Raji (cell line): ENCODE data around the gene B4GALNT3.

Source experiments
- POLR2A ChIP-seq: IDR thresholded peaks from 2 replicates; pipeline ENCODE4 v1.6.1; 2011; ENCODE audit warnings: low read depth, low read length, control low read depth; ENCODE audit not compliant: insufficient read depth

Gene B4GALNT3

DNA sequence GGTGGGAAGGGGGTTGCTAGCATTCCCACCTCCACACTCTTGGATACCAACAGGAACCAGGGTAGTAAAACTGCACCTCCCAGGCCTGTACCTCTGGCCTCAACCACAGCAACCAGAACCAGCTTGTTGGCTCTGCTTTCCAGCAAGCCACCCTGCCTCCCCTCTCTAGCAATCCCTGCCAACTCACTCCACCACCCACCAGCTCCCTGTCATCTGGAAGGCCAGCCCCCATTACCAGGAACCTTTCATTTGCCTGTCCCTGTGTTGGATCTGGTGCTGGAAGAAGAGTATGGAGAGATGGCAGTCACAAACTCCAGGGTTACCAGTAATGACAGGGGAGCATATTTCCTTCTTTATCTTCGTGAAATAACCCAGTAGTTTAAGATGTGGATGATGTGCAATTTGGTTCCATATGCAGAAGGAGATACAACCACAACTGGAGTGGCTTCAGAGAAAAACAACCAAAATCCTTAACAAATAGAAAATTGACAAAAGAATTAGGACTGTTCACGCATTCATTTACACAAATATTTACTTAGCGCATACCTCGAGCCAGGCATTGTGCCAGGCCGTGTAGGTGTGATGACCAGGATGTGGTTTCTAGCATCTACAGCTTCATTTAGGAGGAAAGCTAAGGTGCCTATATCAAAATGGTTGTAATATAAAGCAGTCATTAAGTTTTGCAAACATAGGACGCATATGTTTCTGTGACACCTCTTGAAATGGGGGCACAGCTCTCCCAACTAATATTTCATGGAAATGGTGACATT is 3.4 kb downstream of the B4GALNT3 start:
- no peak for TF ChIP-seq POLR2A

DNA sequence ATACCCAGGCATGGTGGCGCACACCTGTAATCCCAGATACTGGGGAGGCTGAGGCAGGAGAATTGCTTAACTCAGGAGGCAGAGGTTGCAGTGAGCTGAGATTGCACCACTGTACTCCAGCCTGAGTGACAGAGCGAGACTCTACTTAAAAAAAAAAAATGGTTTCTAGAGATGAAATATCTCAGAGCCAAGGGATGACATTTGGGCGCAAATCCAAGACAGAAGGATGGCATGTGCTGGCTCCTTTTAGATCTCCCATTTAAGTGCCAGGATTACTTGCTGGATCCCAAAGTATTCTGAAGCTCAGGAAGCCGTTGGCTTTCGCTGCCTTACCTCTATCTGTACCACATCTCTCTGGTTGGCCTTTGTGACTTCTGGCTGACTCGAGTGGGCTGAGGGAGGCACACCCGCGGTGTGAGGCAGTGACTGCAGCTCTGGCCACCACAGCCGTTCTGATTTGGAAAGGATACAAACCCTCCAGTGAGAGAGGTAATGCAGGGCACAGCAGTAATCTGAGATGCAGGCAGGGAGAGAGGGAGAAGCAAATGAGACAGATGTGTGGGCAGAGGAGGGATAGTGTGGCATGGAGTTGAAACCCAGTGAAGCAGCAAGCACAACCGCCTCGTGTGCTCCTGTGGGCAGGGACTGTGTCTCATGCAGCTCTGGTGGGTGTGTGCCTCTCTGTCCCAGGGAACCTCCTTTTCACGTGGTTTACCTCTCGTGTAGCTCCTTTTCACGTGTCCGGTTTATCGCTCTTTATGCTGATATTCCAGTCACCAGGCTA is 4.9 kb downstream of the B4GALNT3 start:
- TF ChIP-seq POLR2A, result no peak

DNA sequence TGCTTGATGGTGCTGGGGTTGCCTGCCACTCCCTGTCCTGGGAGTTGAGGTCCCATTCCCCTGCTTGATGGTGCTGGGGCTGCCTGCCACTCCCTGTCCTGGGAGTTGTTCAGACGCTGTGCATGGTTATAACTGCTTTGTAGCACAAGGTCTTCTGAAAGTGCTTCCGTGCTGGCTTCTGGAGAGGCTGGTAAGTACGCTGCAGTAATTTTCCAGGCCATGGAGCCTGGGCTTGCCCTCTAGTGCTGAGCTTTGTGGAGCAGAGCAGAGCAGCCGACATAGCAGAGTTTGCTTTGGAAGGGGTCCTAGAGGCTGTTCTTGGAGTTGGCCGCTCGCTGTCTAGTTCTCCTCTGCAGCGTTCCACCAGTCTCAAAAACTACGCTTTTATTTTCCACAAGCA is 6.3 kb downstream of the B4GALNT3 start:
- TF ChIP-seq POLR2A, result no peak

DNA sequence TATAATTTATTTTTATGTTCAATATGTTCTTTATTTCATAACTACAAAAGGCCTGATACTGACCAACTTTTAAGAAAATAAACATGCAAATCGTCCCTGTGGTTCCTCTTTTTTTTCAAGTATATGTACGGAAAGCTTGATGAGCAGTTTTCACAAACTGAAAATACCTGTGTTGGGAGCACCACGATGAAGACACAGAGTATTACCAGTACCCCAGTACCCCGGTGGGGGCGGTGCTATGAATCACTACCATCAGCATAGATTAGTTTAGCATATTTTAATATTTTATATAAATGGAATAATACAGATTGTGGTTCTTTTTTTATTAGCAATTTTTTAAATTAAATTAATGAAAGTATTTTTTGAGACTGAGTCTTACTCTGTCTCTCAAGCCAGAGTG is 7.0 kb downstream of the B4GALNT3 start:
- TF ChIP-seq POLR2A, result no peak

DNA sequence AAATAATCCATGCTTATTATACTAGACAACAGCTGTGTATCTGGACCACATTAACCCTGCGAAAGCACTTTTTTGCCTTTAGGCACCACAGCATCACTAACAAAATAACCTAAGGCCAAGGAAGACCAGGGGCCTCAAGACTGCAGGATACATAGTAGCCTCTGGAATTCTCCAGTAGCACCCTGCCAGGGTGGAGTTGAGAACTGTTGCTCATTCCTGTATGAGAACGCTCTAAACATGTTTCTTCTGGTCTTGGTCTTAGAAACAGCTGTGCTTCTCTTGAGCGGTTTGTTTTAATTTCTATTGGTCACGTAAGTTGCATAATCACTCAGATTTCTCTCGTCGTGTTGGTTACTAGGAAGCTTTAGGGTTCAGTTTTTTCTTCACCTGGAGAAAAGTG is 7.9 kb downstream of the B4GALNT3 start:
- TF ChIP-seq POLR2A, result no peak

DNA sequence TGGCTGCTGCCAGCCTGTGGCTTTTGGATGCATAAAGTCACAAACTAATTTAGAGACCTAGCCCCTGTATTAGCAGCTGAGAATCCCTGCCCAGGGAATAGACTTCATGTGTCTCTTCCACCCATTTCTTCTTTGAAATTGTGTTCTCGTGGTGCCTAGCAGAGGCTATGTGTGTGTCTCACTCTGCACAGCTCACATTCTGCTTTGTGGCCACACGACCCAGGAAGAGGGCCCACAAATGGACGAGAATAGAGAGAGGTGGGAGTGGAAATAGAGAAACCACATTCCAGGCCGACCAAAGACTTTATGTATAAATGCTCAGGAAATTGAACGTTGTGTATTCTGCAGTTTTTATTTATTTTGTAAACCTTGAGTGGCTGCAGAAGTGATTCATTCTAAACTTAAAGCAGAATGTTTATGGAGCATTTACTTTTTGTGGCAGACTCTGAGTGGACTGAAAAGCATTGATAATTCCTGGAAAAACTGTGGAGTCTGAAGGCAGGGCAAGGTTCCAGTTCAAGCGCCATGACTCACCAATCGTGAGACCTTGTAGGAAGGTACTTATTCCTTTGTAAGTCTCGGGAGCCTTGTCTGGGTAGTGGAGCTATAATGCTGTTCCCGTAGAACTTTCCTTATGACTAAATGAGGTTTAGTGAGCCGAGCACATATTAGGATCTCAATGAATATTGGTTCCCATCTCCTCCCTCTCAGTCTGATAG is 9.1 kb downstream of the B4GALNT3 start:
- no peak for TF ChIP-seq POLR2A

DNA sequence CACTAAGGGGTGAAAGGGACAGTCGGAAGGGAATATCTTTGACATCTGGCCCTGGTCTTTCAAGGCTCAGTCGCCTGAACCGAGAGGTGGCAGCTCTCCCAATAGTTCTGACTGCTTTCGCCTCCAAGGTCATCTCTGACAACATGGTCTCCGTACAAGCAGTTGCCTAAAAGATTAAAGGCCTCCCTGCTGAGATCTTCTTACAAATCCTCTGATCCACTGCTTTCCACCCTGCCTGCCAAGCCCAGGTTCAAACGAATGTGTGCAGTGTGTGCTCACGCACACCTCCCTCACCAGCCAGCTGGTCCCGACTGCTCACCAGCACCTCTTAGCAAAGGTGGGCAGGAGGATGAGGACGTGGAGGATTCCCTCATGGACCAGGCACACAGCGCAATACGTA is 10.4 kb downstream of the B4GALNT3 start:
- no peak for TF ChIP-seq POLR2A

DNA sequence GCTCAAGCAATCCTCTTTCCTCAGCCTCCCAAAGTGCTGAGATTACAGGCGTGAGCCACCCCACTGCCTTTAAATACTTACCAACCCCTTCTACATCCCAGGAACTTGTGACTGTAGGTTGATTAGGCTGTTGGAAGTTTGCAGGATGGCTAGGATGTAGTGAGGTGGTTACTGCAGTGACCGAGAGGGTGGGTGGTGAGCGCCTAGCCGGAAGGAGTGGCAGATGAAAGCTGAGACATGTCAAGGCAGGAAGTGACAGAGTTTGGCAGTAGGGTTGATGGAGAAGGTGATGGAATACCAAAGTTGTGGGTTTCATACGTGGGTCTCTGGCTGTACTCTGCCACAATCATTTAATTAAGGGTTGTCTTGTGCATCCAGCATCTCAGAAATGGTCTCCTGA is 13.5 kb downstream of the B4GALNT3 start:
- no peak for TF ChIP-seq POLR2A

DNA sequence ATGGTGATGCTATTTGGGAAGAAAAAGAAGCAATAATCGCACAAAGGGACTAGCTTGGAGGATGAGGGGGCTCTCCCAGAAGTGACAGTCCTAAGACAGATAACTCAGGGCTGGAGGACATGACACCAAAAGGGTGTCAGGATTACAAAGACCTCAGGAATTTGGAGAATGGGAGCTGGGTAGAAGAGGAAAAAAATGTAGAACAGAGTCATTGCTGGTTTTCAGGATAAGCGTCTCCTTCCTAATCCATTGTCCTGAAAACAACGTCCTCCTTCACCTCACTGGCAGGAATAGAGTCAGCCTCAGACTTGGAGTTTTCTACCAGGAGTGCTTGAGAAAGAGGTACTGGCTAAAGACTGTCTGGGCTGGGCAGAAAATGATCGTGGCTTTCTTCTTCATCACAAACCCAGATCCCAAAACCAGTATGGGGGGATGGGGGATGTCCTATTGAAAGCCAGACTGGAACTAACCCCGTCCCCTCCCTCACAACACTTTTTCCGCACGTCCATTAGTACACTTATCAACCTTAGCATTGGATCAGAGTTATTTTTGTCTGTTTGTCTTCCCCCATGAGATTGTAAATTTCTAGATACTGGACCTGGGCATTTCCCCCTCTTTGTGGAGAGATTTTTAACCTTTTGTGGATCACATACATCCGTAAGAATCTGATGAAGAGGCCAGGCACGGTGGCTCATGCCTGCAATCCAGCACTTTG is 14.3 kb downstream of the B4GALNT3 start:
- TF ChIP-seq POLR2A, result no peak

DNA sequence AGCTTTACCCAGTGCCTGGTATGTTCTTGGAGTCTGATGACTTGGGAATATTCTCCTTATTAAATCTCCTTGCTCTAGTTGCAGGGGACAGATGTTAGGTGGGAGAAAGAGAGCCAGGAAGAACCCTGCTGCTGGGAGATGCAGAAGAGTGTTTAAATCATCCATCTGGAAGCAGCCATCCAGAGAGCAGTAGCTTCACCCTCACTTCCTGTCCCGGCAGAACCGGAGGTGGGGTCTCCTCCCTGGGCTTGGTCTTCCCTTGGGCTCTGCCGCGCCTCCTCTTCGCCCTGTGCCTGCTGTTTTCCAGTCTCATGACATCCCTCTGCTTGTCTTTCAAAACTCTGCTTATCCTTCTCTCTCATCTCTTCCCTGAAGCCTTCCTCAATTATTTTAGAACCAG is 15.5 kb downstream of the B4GALNT3 start:
- no peak for TF ChIP-seq POLR2A

DNA sequence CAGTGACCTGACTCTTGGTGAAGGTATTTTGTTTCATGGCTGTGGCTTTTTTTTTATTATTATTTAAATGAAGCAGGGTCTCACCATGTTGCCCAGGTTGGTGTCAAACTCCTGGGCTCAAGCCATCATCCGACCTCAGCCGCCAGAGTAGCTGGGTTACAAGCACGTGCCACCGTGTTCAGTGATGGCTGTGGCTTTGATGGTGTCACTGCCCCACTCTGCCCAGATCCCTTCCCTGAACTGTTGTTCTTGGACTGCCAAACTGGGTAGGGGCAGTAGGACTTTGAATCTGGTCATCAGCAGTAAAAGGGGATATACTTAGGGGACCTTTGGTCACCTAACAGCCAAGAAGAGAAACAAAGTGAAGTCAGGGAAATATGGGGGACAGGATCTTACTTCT is 19.4 kb downstream of the B4GALNT3 start:
- no peak for TF ChIP-seq POLR2A

DNA sequence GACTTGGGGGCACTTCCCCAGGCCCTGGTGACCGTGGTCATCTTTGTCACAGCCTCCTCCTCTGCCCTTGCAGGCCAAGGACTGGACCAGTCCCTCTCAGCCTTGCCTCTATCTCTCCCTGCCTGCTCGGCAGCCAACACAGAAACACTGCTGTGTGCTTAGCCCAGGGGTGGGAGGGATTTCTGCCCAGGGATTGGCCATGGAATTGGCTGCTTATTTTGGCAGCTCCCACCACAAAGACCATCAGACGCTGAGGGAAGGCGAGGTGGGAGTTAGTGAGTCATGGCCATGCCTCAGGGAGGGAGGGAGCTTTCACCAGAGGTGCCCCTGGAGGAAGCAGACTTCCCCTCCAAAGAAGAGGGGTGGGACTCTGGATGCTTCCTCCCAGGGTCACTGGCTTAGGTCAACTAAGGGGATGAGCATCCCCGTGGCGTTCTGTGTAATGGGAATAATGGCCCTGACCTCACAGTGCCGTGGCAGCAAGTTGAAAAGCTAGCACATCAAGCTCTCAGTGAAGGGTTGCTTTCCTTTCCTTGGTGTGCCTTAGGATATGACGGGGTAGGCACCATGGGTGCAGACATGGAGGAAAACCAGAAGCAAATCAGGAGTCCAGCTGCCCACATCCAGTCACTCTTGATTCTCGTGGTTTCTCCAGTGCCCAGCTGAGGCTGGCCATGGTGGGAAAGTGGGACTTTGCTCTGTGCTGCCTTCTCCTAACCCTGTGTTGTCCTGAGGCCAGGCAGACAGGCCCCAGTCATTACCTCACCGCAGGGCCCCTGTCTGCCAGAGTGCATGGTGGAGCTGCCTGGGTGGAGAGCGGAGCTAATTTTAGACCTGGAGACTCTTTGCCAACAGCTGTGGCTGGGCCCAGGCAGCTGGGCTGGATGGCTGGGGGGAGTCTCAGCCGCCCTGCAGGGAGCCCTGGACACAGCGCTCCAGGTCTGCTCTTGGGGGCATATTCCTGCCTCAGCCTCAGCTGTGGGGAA is 21.4 kb downstream of the B4GALNT3 start:
- no peak for TF ChIP-seq POLR2A

DNA sequence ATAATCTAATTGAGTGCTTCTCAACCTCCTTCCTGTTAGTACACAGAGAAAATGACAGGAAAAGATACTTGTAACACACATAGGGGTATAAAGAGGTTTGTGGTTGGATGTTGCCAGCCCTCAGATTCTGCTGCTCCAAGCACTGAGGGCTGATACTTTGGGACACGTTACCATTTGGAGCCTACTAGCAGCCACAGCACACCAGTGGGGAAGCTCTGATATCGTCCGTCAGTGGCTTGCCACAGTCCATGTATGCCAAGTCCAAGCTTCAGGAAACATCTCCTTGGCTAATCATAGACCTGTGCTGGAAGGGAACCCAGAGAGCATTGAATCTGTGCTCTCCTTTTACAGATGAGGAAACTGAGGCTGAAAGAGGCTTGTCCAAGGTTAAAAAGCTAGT is 22.3 kb downstream of the B4GALNT3 start:
- TF ChIP-seq POLR2A, result no peak

DNA sequence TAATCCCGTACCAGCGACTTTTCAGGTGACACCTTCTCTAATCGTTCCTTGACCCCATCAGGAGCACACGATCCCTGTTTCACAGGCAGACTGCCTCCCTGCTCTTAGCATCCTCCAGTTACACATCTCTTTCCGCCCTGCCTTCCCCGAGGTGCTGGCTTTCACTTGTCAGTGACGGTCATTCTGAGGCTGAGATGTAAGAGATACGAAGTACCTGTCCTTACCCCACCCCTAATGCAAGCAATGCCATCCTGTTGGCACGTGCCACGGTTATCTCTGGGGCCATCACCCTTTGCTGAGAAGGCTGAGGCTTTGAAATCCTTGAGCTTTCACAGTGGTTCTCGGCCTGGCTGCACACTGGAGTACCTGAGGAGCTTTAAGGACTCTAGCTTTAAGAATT is 24.4 kb downstream of the B4GALNT3 start:
- TF ChIP-seq POLR2A, result no peak
